OCI-LY1 (cell line): ENCODE results near the gene SPI1.

Source experiments
- EZH2 ChIP-seq: fragments of 200-600 bp; sonication (generic), shearing (Covaris generic); IDR thresholded peaks from 2 replicates; pipeline ENCODE4 v1.8.0; 2017; ENCODE audit warnings: borderline replicate concordance, mixed run types, mild to moderate bottlenecking, antibody characterized with exemption, low read length, moderate library complexity, mixed read lengths
- TF ChIP-seq, protein P1 (sequence below): fragments of 200-600 bp; sonication (generic), shearing (Covaris generic); IDR thresholded peaks from 2 replicates; pipeline ENCODE4 v1.5.1; 2017; ENCODE audit warnings: mild to moderate bottlenecking, antibody characterized with exemption, low read length, moderate library complexity, mixed read lengths

DNA sequence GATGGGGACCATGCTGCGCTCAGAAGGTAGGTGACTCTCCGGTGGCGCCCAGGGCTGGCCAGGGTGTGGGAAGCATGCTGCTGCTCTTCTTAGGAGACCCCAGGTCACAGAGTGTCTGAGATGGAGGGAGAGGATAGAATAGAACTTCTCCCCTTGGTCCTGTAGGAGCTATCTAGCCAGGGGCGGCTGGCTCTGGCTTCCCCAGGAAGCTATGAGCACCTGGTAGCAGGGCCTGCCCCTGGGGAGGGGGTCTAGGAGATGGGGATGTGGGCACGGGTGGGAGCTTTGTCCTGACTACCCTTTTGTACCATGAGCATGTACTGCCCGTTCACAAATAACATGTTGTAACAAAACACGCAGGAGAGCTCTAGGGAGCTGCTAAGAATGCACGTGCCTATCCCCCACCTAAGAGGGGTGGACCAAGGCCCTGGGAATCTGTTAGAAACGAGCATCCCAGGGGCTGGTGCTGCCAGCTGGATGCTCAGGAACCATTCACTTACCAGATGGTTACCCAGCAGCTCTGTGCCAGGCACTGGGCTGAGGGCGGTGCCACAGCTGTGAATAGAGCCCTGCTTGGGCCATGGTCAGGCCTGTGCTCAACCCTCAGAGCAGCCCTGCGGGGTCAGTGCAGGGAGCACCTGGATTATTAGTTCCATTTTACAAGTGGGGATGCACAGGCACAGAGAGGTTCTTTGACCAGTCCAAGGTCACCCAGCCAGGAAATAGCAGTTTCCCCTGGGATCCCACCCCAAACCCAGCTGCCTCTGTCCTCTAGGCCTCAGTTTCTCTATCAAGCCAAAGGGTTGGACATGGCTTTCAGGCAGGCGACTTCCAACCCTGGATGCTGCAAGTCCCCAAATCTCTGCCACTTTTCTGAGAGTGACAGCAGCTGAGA lies 32.3 kb upstream of the SPI1 start:
- TF ChIP-seq, protein P1, sequence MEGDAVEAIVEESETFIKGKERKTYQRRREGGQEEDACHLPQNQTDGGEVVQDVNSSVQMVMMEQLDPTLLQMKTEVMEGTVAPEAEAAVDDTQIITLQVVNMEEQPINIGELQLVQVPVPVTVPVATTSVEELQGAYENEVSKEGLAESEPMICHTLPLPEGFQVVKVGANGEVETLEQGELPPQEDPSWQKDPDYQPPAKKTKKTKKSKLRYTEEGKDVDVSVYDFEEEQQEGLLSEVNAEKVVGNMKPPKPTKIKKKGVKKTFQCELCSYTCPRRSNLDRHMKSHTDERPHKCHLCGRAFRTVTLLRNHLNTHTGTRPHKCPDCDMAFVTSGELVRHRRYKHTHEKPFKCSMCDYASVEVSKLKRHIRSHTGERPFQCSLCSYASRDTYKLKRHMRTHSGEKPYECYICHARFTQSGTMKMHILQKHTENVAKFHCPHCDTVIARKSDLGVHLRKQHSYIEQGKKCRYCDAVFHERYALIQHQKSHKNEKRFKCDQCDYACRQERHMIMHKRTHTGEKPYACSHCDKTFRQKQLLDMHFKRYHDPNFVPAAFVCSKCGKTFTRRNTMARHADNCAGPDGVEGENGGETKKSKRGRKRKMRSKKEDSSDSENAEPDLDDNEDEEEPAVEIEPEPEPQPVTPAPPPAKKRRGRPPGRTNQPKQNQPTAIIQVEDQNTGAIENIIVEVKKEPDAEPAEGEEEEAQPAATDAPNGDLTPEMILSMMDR: no peak
- TF ChIP-seq EZH2: no peak
